ENCODE results near the gene TTLL8. TPM values are rescaled to one million over a fixed set of nuclear protein-coding genes. Genes with fewer than 3 reads are reported as not detected.
A peak's percentile ranks its signal among the peaks of the same experiment; 100 is the strongest.

TTLL8 gene
- total and polyA plus RNA-seq, 2 of the 8 experiments (the other 6 are each of a cell fraction or from before 2014, with no cell fraction given): not detected

- Histone ChIP-seq H2BK12ac (ENCODE audit: low read depth, low read length) (0 out of 2 replicates have a peak overlapping the region, but pooled peaks have one; percentile 17), H3K4me1 (replicated peaks in 1 of 4; ENCODE audit: control insufficient read depth in 3 of 4, insufficient read depth in 4 of 4, low read length in 3 of 4) (peaks cover 0 to 14% (median 7%) of the 10 kb centered on the region in 4 experiments; a peak in 5 of 7 replicates), H2BK120ac (replicated peaks; ENCODE audit: low read depth, low read length) (no peak overlapping the region), H3K9me3 (ENCODE audit: insufficient read depth in 2 of 2, low read depth in 1 of 2, low read length in 1 of 2) (no peaks in the 10 kb centered on the region), H3K79me1 (ENCODE audit: low read depth, low read length) (no peaks in the 10 kb centered on the region), H2BK20ac (ENCODE audit: low read length) (no peak overlapping the region), H3K23me2 (ENCODE audit: low read depth, low read length) (no peaks in the 10 kb centered on the region), H3K4me2 (ENCODE audit: insufficient read depth in 1 of 2, low read depth in 2 of 2, low read length in 2 of 2) (no peak overlapping the region), H4K5ac (ENCODE audit: insufficient read length, low read depth, low read length) (no peak overlapping the region), H4K91ac (replicated peaks; ENCODE audit: insufficient read length, low read length) (no peak overlapping the region), H2BK5ac (ENCODE audit: low read depth, low read length) (no peak overlapping the region), H2BK15ac (ENCODE audit: low read length) (peak overlapping the region; percentile 46; the same call in 1 of the 2 replicates), H3K4ac (replicated peaks; ENCODE audit: insufficient read length, low read depth, low read length) (no peak overlapping the region), H3K79me2 (ENCODE audit: control insufficient read depth in 1 of 2, insufficient read depth in 2 of 2, low read length in 2 of 2) (no peaks in the 10 kb centered on the region), H3K4me3 (ENCODE audit: extremely low read depth in 1 of 4, insufficient read depth in 2 of 4, low read depth in 3 of 4, low read length in 4 of 4) (no peak overlapping the region), H3K9ac (replicated peaks in 1 of 4; ENCODE audit: extremely low read depth in 1 of 4, low read depth in 3 of 4, low read length in 3 of 4) (no peak overlapping the region), H3K14ac (ENCODE audit: insufficient read length) (no peak overlapping the region), H4K20me1 (replicated peaks in 1 of 2; ENCODE audit: control insufficient read depth in 1 of 2, insufficient read depth in 2 of 2, low read length in 2 of 2) (no peaks in the 10 kb centered on the region), H3K36me3 (ENCODE audit: control insufficient read depth in 2 of 4, insufficient read depth in 4 of 4, low read length in 3 of 4) (no peaks in the 10 kb centered on the region), H3K23ac (ENCODE audit: insufficient read length) (no peak overlapping the region), H3K56ac (replicated peaks; ENCODE audit: insufficient read length, low read depth, low read length) (no peak overlapping the region), H3K27ac (ENCODE audit: low read depth, low read length) (no peak overlapping the region), H2AFZ (ENCODE audit: low read length) (no peak overlapping the region), H4K8ac (ENCODE audit: extremely low read depth, insufficient read depth, low read length) (no peak overlapping the region; the same call in 1 of the 2 replicates), H2AK5ac (ENCODE audit: low read depth, low read length) (no peak overlapping the region), H3K27me3 (replicated peaks in 1 of 4; ENCODE audit: control insufficient read depth in 3 of 4, extremely low read depth in 1 of 4, insufficient read depth in 3 of 4, low read length in 3 of 4) (no peaks in the 10 kb centered on the region; a peak in 2 of 7 replicates), H3K18ac (ENCODE audit: extremely low read depth, low read length) (no peak overlapping the region; the same call in 1 of the 2 replicates)
- WGBS, 2 experiments (ENCODE audit: extremely low coverage in 1 of 2, insufficient coverage in 1 of 2, insufficient read length in 1 of 2, insufficient replicate concordance in 2 of 2, low coverage in 1 of 2, low lambda C conversion rate in 2 of 2, missing lambda C conversion rate in 1 of 2): 86% methylated on average over 10 of the region's 10 CpGs; no CpG with 5 or more reads in 1 of the 2 experiments
- CTCF ChIA-PET (ENCODE audit: partially characterized antibody): interaction anchor here (1.2 to 2.4 kb wide), 4 partner anchors 9 to 123 kb away, joined by 3 to 9 read pairs (median 5); no protein-coding TSS in a partner anchor
- DNase-seq (ENCODE audit: low read depth in 1 of 2, low spot score in 2 of 2) (no peak), FAIRE-seq (no peak)
- POLR2A ChIA-PET (ENCODE audit: partially characterized antibody): interaction anchor here (1.5 kb wide), 1 partner anchor 164 kb away, joined by 3 read pairs; no protein-coding TSS in a partner anchor
- TF ChIP-seq MAFK (IDR thresholded peaks at IDR 0.05; ENCODE audit: low read depth, low read length) (no peak), RFX5 (IDR thresholded peaks at IDR 0.05; ENCODE audit: borderline replicate concordance, low read depth, low read length) (no peak), RBBP5 (IDR thresholded peaks at IDR 0.05; ENCODE audit: borderline replicate concordance, low read depth, low read length) (no peak), SUZ12 (IDR thresholded peaks at IDR 0.05; ENCODE audit: low read length) (no peak), SRF (IDR thresholded peaks at IDR 0.05; ENCODE audit: low read depth, low read length) (no peak), RXRA (IDR thresholded peaks at IDR 0.05; ENCODE audit: insufficient read depth, low read depth, low read length) (no peak), TAF7 (optimal IDR thresholded peaks at IDR 0.05; ENCODE audit: borderline replicate concordance, low read depth, low read length) (no peak), ZNF274 (IDR thresholded peaks at IDR 0.05; ENCODE audit: borderline replicate concordance, extremely low read depth, low read length) (no peak), ATF3 (IDR thresholded peaks at IDR 0.05; ENCODE audit: insufficient read depth, low read depth, low read length) (no peak), RAD21 (IDR thresholded peaks at IDR 0.05 in 1 of 2, conservative IDR thresholded peaks at IDR 0.05 in 1 of 2; ENCODE audit: low read depth in 2 of 2, low read length in 2 of 2) (no peak), BRCA1 (IDR thresholded peaks at IDR 0.05; ENCODE audit: low read depth, low read length) (no peak), SIX5 (IDR thresholded peaks at IDR 0.05; ENCODE audit: low read depth, low read length) (no peak), FOSL1 (IDR thresholded peaks at IDR 0.05; ENCODE audit: insufficient read depth, low read depth, low read length) (no peak)
Measured at GRCh38 chr22:50084080-50084477, 26.0 kb upstream of the TTLL8 start.

Data from H1 (cell line).